OCI-LY3 (cell line): ENCODE results near the gene TNFRSF8.
A peak's percentile ranks its signal among the peaks of the same experiment; 100 is the strongest.

Experiments used
- H2AFZ ChIP-seq: fragments of 200-600, 300-600 bp; shearing (Covaris generic); 2 replicates; pipeline ENCODE4 v1.6.0; 2014; ENCODE audit warnings: antibody characterized with exemption, low read depth, low read length
- H3K27ac ChIP-seq: fragments of 200-600, 300-600 bp; sonication (generic); 2 replicates; pipeline ENCODE4 v1.5.1; 2014; ENCODE audit warnings: mild to moderate bottlenecking, low read length, moderate library complexity, mixed read lengths
- H3K27me3 ChIP-seq: fragments of 200-600, 300-600 bp; sonication (generic); 2 replicates; pipeline ENCODE4 v1.6.1; 2014; ENCODE audit warnings: low read depth, low read length, mixed read lengths
- H3K36me3 ChIP-seq: fragments of 200-600, 300-600 bp; sonication (generic); replicated peaks from 2 replicates; pipeline ENCODE3; 2014; ENCODE audit warnings: low read depth, low read length, mixed read lengths
- H3K4me1 ChIP-seq: fragments of 300-600, 200-600 bp; sonication (generic); 2 replicates; pipeline ENCODE4 v1.6.1; 2014; ENCODE audit warnings: low read length, mixed read lengths
- H3K4me2 ChIP-seq: fragments of 200-600, 300-600 bp; sonication (generic); 2 replicates; pipeline ENCODE4 v1.6.1; 2014; ENCODE audit warnings: low read length, mixed read lengths
- H3K4me3 ChIP-seq: fragments of 300-600, 200-600 bp; sonication (generic); 2 replicates; pipeline ENCODE4 v1.5.1; 2014; ENCODE audit warnings: antibody characterized with exemption, mild to moderate bottlenecking, low read length, moderate library complexity
- H3K79me2 ChIP-seq: fragments of 300-600, 200-600 bp; shearing (Covaris generic); 2 replicates; pipeline ENCODE4 v1.6.1; 2014; ENCODE audit warnings: mild to moderate bottlenecking, low read length, mixed read lengths
- H3K9ac ChIP-seq: fragments of 300-600, 200-600 bp; shearing (Covaris generic); 2 replicates; pipeline ENCODE4 v1.6.0; 2014; ENCODE audit warnings: mild to moderate bottlenecking, low read length, moderate library complexity
- H3K9me3 ChIP-seq: fragments of 200-600, 300-600 bp; shearing (Covaris generic); 2 replicates; pipeline ENCODE4 v1.6.1; 2014; ENCODE audit warnings: low read length, mixed read lengths; ENCODE audit not compliant: insufficient read depth
- H4K20me1 ChIP-seq: fragments of 200-600, 300-600 bp; sonication (generic); 2 replicates; pipeline ENCODE4 v1.6.1; 2016; ENCODE audit warnings: low read length, mixed read lengths; ENCODE audit not compliant: insufficient read depth
- EZH2phosphoT487 ChIP-seq: fragments of 200-600 bp; shearing (Covaris generic); IDR thresholded peaks from 2 replicates; pipeline ENCODE4 v1.6.1; 2018; ENCODE audit warnings: antibody characterized with exemption, mixed run types, low read depth
- TF ChIP-seq, protein P1 (sequence below): fragments of 200-600, 300-600 bp; sonication (generic); IDR thresholded peaks from 2 replicates; pipeline ENCODE4 v1.5.1; 2014; ENCODE audit warnings: antibody characterized with exemption, low read length, low read depth

TNFRSF8 gene

DNA sequence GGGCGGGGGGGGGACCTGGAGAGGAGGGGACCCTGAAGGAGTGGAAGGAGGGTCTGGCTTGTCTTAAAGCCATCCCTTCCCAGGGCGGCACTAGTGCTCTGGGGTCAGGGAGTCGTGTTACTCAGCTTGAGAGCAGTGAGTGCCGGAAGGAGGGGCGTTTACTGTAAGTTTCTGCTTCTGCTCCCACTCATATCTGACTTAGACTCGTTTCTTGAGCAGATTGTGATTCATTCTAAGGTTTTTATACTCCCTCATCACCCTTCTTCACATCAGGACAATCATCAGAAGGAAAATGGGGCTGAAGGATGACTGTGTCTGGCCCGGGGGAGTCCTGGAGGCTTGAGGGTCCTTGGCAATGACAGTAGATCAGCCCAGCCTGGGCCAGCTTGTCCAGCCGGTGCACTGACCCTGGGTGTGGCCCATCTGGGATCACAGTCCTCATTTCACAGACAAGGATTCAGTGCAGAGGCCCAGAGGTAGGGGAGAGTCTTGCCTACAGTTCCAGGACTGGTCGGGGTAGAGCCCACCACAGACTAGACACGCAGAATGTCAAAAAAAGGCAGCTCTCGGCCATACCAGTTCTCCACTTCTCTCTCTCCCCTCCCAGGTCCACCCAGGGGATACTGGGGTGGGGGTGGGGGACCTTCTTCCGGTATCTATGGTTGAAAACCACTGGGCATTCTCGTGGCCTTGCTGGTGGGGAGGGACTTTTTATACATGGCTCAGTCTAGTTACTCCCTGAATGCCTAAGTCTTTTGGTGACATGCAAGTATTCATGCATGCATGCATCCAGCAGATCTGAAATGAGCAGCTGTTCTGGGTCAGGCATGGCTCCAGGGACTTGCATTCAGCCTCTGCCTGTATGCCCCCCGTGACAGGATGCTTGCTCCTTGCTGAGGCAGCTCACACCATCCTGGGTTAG lies 5.1 kb downstream of the TNFRSF8 start:
- H3K4me3 ChIP-seq = peak overlapping the region; percentile 46
- no peak overlapping the region for H2AFZ ChIP-seq
- H3K27ac ChIP-seq = no peak overlapping the region; the same call in 1 of the 2 replicates

DNA sequence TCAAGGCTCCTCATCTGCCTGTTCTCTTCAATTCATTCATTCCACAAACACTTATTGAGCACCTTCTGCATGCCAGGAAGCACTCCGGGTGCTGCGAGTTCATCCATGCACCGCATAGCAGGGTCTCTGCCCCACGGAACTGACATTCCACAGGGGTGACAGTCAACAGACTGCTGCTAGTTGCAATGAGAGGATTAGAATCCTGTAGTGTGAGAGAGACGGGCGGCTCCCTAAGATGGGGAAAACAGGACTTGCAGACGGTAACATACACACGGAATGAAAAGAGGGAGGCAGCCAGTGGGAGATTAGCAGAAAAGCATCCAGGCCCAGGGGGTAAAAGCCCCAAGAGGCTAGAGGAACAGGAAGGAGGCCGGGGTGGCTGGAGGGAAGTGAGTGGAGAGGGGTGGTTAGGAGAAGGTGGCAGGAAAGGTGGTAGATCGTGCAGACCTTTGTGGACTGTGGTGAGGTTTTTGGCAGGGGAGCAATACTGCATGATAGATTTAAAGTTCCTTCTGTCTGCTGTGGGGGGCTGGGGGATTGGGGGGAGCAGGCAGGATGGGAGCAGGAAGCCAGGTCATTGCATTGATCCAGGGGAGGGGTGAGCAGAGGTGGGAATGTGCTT lies 6.6 kb downstream of the TNFRSF8 start:
- Histone ChIP-seq H2AFZ (no peak overlapping the region), H3K4me1 (peaks cover 14% of the 10 kb centered on the region), H3K9me3 (no peaks in the 10 kb centered on the region), H3K36me3 (no peaks in the 10 kb centered on the region), H3K4me2 (no peak overlapping the region), H3K27me3 (peaks cover 36% of the 10 kb centered on the region), H3K27ac (no peak overlapping the region), H3K4me3 (no peak overlapping the region), H3K79me2 (no peaks in the 10 kb centered on the region), H3K9ac (no peak overlapping the region), H4K20me1 (no peaks in the 10 kb centered on the region)
- TF ChIP-seq, protein P1, sequence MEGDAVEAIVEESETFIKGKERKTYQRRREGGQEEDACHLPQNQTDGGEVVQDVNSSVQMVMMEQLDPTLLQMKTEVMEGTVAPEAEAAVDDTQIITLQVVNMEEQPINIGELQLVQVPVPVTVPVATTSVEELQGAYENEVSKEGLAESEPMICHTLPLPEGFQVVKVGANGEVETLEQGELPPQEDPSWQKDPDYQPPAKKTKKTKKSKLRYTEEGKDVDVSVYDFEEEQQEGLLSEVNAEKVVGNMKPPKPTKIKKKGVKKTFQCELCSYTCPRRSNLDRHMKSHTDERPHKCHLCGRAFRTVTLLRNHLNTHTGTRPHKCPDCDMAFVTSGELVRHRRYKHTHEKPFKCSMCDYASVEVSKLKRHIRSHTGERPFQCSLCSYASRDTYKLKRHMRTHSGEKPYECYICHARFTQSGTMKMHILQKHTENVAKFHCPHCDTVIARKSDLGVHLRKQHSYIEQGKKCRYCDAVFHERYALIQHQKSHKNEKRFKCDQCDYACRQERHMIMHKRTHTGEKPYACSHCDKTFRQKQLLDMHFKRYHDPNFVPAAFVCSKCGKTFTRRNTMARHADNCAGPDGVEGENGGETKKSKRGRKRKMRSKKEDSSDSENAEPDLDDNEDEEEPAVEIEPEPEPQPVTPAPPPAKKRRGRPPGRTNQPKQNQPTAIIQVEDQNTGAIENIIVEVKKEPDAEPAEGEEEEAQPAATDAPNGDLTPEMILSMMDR = no peak
- TF ChIP-seq EZH2phosphoT487 = no peak

More for the DNA sequence above, 5.1 kb downstream of the TNFRSF8 start:
- peaks cover 46% of the 10 kb centered on the region for H3K27me3 ChIP-seq
- H3K79me2 ChIP-seq = no peaks in the 10 kb centered on the region
- no peak overlapping the region for H3K9ac ChIP-seq
- H3K4me2 ChIP-seq = peak overlapping the region; percentile 57
- no peaks in the 10 kb centered on the region for H3K9me3 ChIP-seq
- no peaks in the 10 kb centered on the region for H3K36me3 ChIP-seq
- H4K20me1 ChIP-seq = no peaks in the 10 kb centered on the region
- H3K4me1 ChIP-seq = peaks cover 14% of the 10 kb centered on the region
- TF ChIP-seq EZH2phosphoT487 = no peak
- TF ChIP-seq, protein P1 = no peak

DNA sequence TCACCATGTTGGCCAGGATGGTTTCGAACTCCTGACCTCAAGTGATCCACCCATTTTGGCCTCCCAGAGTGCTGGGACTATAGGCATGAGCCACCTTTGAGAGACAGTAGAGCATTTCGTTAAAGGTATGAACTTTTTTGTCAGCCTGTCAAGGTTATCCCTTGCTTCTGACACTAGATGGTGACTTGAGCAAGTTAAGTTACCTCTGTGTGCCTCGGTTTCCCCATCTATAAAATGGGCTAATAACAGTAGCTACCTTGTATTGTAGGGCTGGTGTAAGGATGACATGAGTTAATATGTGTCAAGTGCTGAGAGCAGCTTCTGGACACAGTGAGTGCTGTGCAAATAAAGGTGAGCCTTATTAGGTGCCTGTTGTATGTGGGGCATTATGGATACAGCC lies 8.8 kb downstream of the TNFRSF8 start:
- Histone ChIP-seq H3K4me2 (no peak overlapping the region), H3K27me3 (peaks cover 38% of the 10 kb centered on the region), H4K20me1 (no peaks in the 10 kb centered on the region), H3K4me3 (no peak overlapping the region), H3K27ac (no peak overlapping the region), H3K4me1 (peaks cover 8% of the 10 kb centered on the region), H3K79me2 (no peaks in the 10 kb centered on the region), H2AFZ (no peak overlapping the region), H3K36me3 (no peaks in the 10 kb centered on the region), H3K9me3 (no peaks in the 10 kb centered on the region), H3K9ac (no peak overlapping the region)
- TF ChIP-seq EZH2phosphoT487 = no peak

DNA sequence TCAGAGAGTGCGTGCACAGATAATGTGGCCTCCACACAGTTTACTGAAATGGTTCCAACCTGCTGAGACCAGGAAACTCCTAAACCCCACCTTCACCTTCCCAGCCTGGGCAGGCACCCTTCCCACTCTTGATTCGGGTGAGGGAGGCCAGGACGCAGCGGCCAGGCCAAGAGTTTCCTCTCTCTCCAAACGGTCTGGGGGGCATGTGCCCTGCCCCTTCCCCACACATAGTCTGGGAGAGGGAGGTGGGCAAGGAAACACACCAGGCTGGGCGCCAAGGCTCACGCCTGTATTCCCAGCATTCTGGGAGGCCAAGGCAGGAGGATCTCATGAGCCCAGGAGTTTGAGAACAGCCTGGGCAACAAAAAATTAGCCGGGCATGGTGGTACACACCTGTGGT lies 9.6 kb downstream of the TNFRSF8 start:
- Histone ChIP-seq H3K27me3 (peaks cover 43% of the 10 kb centered on the region), H3K36me3 (no peaks in the 10 kb centered on the region), H3K4me2 (no peak overlapping the region), H3K27ac (no peak overlapping the region), H3K9ac (no peak overlapping the region), H3K4me1 (peaks cover 8% of the 10 kb centered on the region), H3K9me3 (no peaks in the 10 kb centered on the region), H3K4me3 (no peak overlapping the region), H3K79me2 (no peaks in the 10 kb centered on the region), H4K20me1 (no peaks in the 10 kb centered on the region), H2AFZ (no peak overlapping the region)
- TF ChIP-seq, protein P1 = no peak
- no peak for TF ChIP-seq EZH2phosphoT487
